Measurements from ENCODE around the gene GHSR. TPM values are rescaled to one million over a fixed set of nuclear protein-coding genes. Genes with fewer than 3 reads are reported as not detected.
A peak's percentile ranks its signal among the peaks of the same experiment; 100 is the strongest.

GHSR gene
- total RNA-seq, 1 experiment from 2014 or later, result not detected

DNA sequence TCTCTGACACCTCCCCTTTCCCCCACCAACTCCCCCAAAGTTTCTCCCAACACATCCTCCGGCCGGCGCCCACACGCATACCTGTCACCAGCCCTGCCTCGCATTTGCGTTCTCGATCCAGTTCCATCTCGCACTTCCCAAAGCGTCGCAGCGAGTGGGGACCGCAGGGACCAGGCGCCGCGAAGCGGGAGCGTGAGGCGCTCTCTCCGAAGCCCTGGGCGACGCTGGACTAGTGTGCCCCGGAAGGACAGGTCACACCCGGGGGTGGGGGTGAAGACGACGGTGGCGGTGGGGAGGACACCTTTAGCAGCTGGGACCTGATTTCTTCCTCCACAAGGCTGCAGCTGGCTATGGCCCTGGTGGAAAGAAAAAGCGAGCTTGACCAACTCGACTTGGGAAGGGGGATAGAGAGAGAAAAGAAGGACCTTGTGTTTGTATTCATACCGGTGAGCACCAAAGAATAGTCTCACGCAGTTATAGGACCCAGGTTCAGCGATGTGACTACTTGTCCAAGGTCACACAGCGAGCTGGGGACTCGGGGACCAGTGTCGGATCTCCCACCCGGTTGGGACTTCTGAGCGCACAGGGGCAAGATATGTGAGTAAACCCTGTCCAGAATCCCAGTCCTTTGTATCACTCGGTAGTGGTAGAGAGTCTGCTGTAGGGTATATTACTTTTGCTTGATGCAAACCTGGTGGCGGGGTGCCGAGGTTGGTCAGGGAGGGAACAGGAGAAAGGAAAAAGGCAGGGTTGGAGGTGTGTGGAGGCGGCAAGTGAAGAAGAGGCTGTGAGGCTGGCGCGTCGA is 607 bp upstream of the GHSR start:
- no peaks in the 10 kb centered on the region for H3K9me3 ChIP-seq (ENCODE audit: low read depth, low read length, poor library complexity, severe bottlenecking)
- no peak for DNase-seq (ENCODE audit: low spot score)
- POLR2A ChIA-PET (ENCODE audit: low non-redundant PET), result no interaction called here
- no peak overlapping the region for H3K4me3 ChIP-seq (ENCODE audit: low read depth, low read length, poor library complexity, severe bottlenecking)
- peaks cover 100% of the 10 kb centered on the region for H3K27me3 ChIP-seq (replicated peaks; ENCODE audit: insufficient read depth, low read depth, low read length, poor library complexity)
- CTCF ChIA-PET, result interaction anchor here (0.7 kb wide), 1 partner anchor 15 kb away, joined by 3 read pairs; no protein-coding TSS in a partner anchor
- peak; percentile 38 for TF ChIP-seq EZH2 (IDR thresholded peaks at IDR 0.05; ENCODE audit: borderline replicate concordance, low read depth, low read length, poor library complexity, severe bottlenecking)
- TF ChIP-seq, protein P1, sequence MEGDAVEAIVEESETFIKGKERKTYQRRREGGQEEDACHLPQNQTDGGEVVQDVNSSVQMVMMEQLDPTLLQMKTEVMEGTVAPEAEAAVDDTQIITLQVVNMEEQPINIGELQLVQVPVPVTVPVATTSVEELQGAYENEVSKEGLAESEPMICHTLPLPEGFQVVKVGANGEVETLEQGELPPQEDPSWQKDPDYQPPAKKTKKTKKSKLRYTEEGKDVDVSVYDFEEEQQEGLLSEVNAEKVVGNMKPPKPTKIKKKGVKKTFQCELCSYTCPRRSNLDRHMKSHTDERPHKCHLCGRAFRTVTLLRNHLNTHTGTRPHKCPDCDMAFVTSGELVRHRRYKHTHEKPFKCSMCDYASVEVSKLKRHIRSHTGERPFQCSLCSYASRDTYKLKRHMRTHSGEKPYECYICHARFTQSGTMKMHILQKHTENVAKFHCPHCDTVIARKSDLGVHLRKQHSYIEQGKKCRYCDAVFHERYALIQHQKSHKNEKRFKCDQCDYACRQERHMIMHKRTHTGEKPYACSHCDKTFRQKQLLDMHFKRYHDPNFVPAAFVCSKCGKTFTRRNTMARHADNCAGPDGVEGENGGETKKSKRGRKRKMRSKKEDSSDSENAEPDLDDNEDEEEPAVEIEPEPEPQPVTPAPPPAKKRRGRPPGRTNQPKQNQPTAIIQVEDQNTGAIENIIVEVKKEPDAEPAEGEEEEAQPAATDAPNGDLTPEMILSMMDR (conservative IDR thresholded peaks at IDR 0.05; ENCODE audit: low read depth, low read length), result no peak
- intact Hi-C loops (cut with micrococcal nuclease; ENCODE audit: unreplicated experiment), result no loop called here
- H3K4me1 ChIP-seq (ENCODE audit: insufficient read depth, low read length, poor library complexity, severe bottlenecking), result no peaks in the 10 kb centered on the region
- no TSS peak for BruUV-seq (replicated peaks)
- no peaks in the 10 kb centered on the region for H3K36me3 ChIP-seq (ENCODE audit: insufficient read depth, low read length, poor library complexity, severe bottlenecking)
- H3K27ac ChIP-seq (ENCODE audit: low read depth, low read length, poor library complexity, severe bottlenecking), result no peak overlapping the region

DNA sequence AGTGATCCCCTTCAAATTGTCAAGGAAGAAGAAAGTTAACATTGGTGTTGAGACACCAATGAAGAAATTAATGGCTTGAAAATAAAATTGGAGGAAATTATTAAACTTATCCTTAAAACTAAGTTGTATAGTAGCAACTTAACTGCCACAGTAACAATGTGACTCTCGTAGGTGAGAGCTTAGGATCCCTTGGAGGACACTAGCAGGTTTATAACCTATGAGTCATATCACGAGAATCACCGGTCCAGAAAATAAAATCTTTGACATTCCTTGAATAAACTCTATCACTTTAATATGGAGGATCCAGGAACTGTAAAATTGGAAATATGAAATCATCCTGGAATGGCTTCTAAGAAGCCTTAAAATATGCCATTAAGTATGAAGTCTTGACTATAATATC is 2.1 kb downstream of the GHSR start:
- TF ChIP-seq, protein P1 (conservative IDR thresholded peaks at IDR 0.05; ENCODE audit: low read depth, low read length), result no peak
- no peak for TF ChIP-seq EZH2 (IDR thresholded peaks at IDR 0.05; ENCODE audit: borderline replicate concordance, low read depth, low read length, poor library complexity, severe bottlenecking)
- intact Hi-C loops (cut with micrococcal nuclease; ENCODE audit: unreplicated experiment), result no loop called here
- H3K36me3 ChIP-seq (ENCODE audit: insufficient read depth, low read length, poor library complexity, severe bottlenecking), result no peaks in the 10 kb centered on the region
- no peak overlapping the region for H3K27ac ChIP-seq (ENCODE audit: low read depth, low read length, poor library complexity, severe bottlenecking)
- peaks cover 100% of the 10 kb centered on the region for H3K27me3 ChIP-seq (replicated peaks; ENCODE audit: insufficient read depth, low read depth, low read length, poor library complexity)
- H3K4me3 ChIP-seq (ENCODE audit: low read depth, low read length, poor library complexity, severe bottlenecking), result no peak overlapping the region
- no peaks in the 10 kb centered on the region for H3K9me3 ChIP-seq (ENCODE audit: low read depth, low read length, poor library complexity, severe bottlenecking)
- no peaks in the 10 kb centered on the region for H3K4me1 ChIP-seq (ENCODE audit: insufficient read depth, low read length, poor library complexity, severe bottlenecking)
- CTCF ChIA-PET, result no interaction called here
- DNase-seq (ENCODE audit: low spot score), result no peak
- POLR2A ChIA-PET (ENCODE audit: low non-redundant PET), result no interaction called here
- BruUV-seq (replicated peaks), result no TSS peak

DNA sequence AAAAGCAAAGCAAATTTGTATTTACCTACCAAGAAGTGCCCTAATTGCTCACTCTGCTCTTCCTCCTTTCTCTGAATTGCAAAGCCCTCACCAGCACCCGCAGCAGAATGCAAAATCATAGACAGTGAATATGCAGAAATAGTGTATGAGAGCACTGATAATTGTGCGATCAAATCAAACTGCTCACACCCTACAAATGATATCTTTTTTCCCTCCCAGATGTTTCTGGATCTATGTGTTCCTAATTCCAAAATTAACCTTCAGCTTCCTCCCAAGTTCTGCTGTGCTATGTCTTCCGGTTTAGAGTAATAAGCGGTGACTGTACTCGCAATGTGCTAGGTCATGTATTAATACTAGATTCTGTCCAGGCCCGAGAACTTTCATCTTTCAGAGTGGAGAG is 3.4 kb downstream of the GHSR start:
- BruUV-seq (replicated peaks), result no TSS peak
- peaks cover 90% of the 10 kb centered on the region for H3K27me3 ChIP-seq (replicated peaks; ENCODE audit: insufficient read depth, low read depth, low read length, poor library complexity)

More for the DNA sequence above, 3.4 kb downstream of the GHSR start:
- TF ChIP-seq, protein P1 (conservative IDR thresholded peaks at IDR 0.05; ENCODE audit: low read depth, low read length), result no peak
- no peak for TF ChIP-seq EZH2 (IDR thresholded peaks at IDR 0.05; ENCODE audit: borderline replicate concordance, low read depth, low read length, poor library complexity, severe bottlenecking)
- H3K9me3 ChIP-seq (ENCODE audit: low read depth, low read length, poor library complexity, severe bottlenecking), result no peaks in the 10 kb centered on the region
- H3K36me3 ChIP-seq (ENCODE audit: insufficient read depth, low read length, poor library complexity, severe bottlenecking), result no peaks in the 10 kb centered on the region
- intact Hi-C loops (cut with micrococcal nuclease; ENCODE audit: unreplicated experiment), result no loop called here
- DNase-seq (ENCODE audit: low spot score), result no peak
- H3K27ac ChIP-seq (ENCODE audit: low read depth, low read length, poor library complexity, severe bottlenecking), result no peak overlapping the region
- ChIA-PET POLR2A (ENCODE audit: low non-redundant PET) (no interaction called here), CTCF (no interaction called here)
- no peak overlapping the region for H3K4me3 ChIP-seq (ENCODE audit: low read depth, low read length, poor library complexity, severe bottlenecking)
- H3K4me1 ChIP-seq (ENCODE audit: insufficient read depth, low read length, poor library complexity, severe bottlenecking), result no peaks in the 10 kb centered on the region

Data from A673 (cell line).